KOPT-K1 (cell line): ENCODE results near the gene TPGS1.

ENCODE experiments used
- H3K27ac ChIP-seq: fragments of 200-600 bp; sonication (generic); 2 replicates; pipeline ENCODE4 v1.5.1; 2016; ENCODE audit warnings: antibody characterized with exemption, mild to moderate bottlenecking, low read depth, low read length; ENCODE audit not compliant: poor library complexity, severe bottlenecking
- H3K36me3 ChIP-seq: fragments of 200-600 bp; sonication (generic); 2 replicates; pipeline ENCODE4 v1.5.1; 2017; ENCODE audit warnings: antibody characterized with exemption, mild to moderate bottlenecking, low read length, moderate library complexity; ENCODE audit not compliant: insufficient read depth
- H3K9me3 ChIP-seq: fragments of 200-600 bp; sonication (generic); 2 replicates; pipeline ENCODE4 v1.5.1; 2017; ENCODE audit warnings: antibody characterized with exemption, low read length, mild to moderate bottlenecking; ENCODE audit not compliant: insufficient read depth, poor library complexity, severe bottlenecking

The TPGS1 gene

GRCh38 chr19:548886-549830 lies 41.9 kb downstream of the TPGS1 start:
- Histone ChIP-seq H3K36me3 (no peaks in the 10 kb centered on the region), H3K9me3 (no peaks in the 10 kb centered on the region), H3K27ac (no peak overlapping the region)

- H3K9me3 ChIP-seq = no peaks in the 10 kb centered on the region
- H3K36me3 ChIP-seq = no peaks in the 10 kb centered on the region
- no peak overlapping the region for H3K27ac ChIP-seq
Observed at GRCh38 chr19:554817-555216, 47.5 kb downstream of the TPGS1 start.

- Histone ChIP-seq H3K9me3 (no peaks in the 10 kb centered on the region), H3K36me3 (no peaks in the 10 kb centered on the region), H3K27ac (no peak overlapping the region)
Observed at GRCh38 chr19:555474-555808, 48.1 kb downstream of the TPGS1 start.

- Histone ChIP-seq H3K36me3 (no peaks in the 10 kb centered on the region), H3K27ac (no peak overlapping the region)
Observed at GRCh38 chr19:556611-557382, 49.5 kb downstream of the TPGS1 start.

GRCh38 chr19:558770-559439 lies 51.6 kb downstream of the TPGS1 start:
- Histone ChIP-seq H3K27ac (no peak overlapping the region), H3K9me3 (no peaks in the 10 kb centered on the region), H3K36me3 (no peaks in the 10 kb centered on the region)

More at GRCh38 chr19:556611-557382, 49.5 kb downstream of the TPGS1 start:
- no peaks in the 10 kb centered on the region for H3K9me3 ChIP-seq

- no peak overlapping the region for H3K27ac ChIP-seq
- H3K9me3 ChIP-seq = no peaks in the 10 kb centered on the region
- no peaks in the 10 kb centered on the region for H3K36me3 ChIP-seq
Observed at GRCh38 chr19:560121-560520, 52.8 kb downstream of the TPGS1 start.

- Histone ChIP-seq H3K36me3 (peaks cover 4% of the 10 kb centered on the region; the same call in 1 of the 2 replicates), H3K27ac (no peak overlapping the region), H3K9me3 (no peaks in the 10 kb centered on the region)
Observed at GRCh38 chr19:566403-566802, 59.1 kb downstream of the TPGS1 start.

GRCh38 chr19:566844-567243 lies 59.5 kb downstream of the TPGS1 start:
- Histone ChIP-seq H3K9me3 (no peaks in the 10 kb centered on the region), H3K27ac (no peak overlapping the region), H3K36me3 (peaks cover 4% of the 10 kb centered on the region; the same call in 1 of the 2 replicates)

GRCh38 chr19:567296-567900 lies 60.1 kb downstream of the TPGS1 start:
- Histone ChIP-seq H3K36me3 (peaks cover 4% of the 10 kb centered on the region; the same call in 1 of the 2 replicates), H3K27ac (no peak overlapping the region), H3K9me3 (no peaks in the 10 kb centered on the region)
